Measurements from ENCODE around the gene EFNA5.

- TF ChIP-seq GATA1 (IDR thresholded peaks at IDR 0.05; ENCODE audit: low read depth, low read length) (no peak), POLR2A (IDR thresholded peaks at IDR 0.05; ENCODE audit: low read length) (no peak)
Measured at GRCh38 chr5:107572715-107573368, 97.9 kb downstream of the EFNA5 start.

Data from erythroblast (primary cell).